B cell (primary cell): ENCODE data around the gene UNC119. TPM values are rescaled to one million over a fixed set of nuclear protein-coding genes. Genes with fewer than 3 reads are reported as not detected.

Source experiments
- ATAC-seq: fragments of 200-7000 bp; cut with Tn5 transposase; one replicate; pipeline ENCODE4 v1.10.0; 2021; ENCODE audit warnings: low read depth, mild to moderate bottlenecking, moderate number of reproducible peaks, moderate library complexity
- CTCF ChIA-PET: fragments of 350-600 bp; sonication (Branson Sonifier 250); formaldehyde crosslinking; loops from one replicate; lab custom pipeline; 2021; ENCODE audit warnings: antibody characterized with exemption, inconsistent platforms; lab: Charles Lee
- POLR2A ChIA-PET: fragments of 350-600 bp; sonication (Branson Sonifier 250); formaldehyde crosslinking; loops from one replicate; lab custom pipeline; 2021; ENCODE audit warnings: antibody characterized with exemption; lab: Charles Lee
- DNase-seq: peaks from one replicate; pipeline ENCODE4 v3.0.0; 2013
- H2AFZ ChIP-seq: 2 replicates; pipeline ENCODE4 v1.6.1; 2012; ENCODE audit warnings: mild to moderate bottlenecking, low read depth, low read length; ENCODE audit not compliant: insufficient read depth, poor library complexity, severe bottlenecking
- H3K27ac ChIP-seq, 2 donors: 1 replicate in 1 of 2; 2 replicates in 1 of 2; pipeline ENCODE4 v1.5.1; 2012 to 2013; ENCODE audit warnings: low read length in 2 of 2, mild to moderate bottlenecking in 2 of 2, moderate library complexity in 1 of 2
- H3K27me3 ChIP-seq, 4 experiments: fragments of 200-600 bp in 1 of 4; sonication (generic) in 1 of 4; replicated peaks in 1 of 4; 1 replicate in 2 of 4; 2 replicates in 2 of 4; pipeline versions ENCODE4 v1.6.1 to v1.7.0; 2013 to 2016; ENCODE audit warnings: low read length in 3 of 4, mild to moderate bottlenecking in 2 of 4, mixed read lengths in 1 of 4, moderate library complexity in 1 of 4; ENCODE audit not compliant: insufficient read depth in 4 of 4, control insufficient read depth in 3 of 4; ENCODE audit errors: control extremely low read depth in 1 of 4
- H3K36me3 ChIP-seq, 2 experiments: replicated peaks in 1 of 2; 1 replicate in 1 of 2; 2 replicates in 1 of 2; pipeline versions ENCODE4 v1.6.1 to v1.7.1; 2013; ENCODE audit warnings: low read length in 1 of 2; ENCODE audit not compliant: insufficient read depth in 2 of 2, control insufficient read depth in 1 of 2; ENCODE audit errors: control extremely low read depth in 1 of 2, extremely low read depth in 1 of 2
- H3K4me1 ChIP-seq, 2 donors: fragments of 200-600 bp in 1 of 2; sonication (generic) in 1 of 2; 1 replicate in 1 of 2; 2 replicates in 1 of 2; pipeline versions ENCODE4 v1.5.1 to v1.6.1; 2013 to 2017; ENCODE audit warnings: low read length in 2 of 2; ENCODE audit not compliant: control insufficient read depth in 2 of 2, insufficient read depth in 2 of 2
- H3K4me2 ChIP-seq: replicated peaks from 2 replicates; pipeline ENCODE3; 2012; ENCODE audit warnings: mild to moderate bottlenecking, low read depth, low read length; ENCODE audit not compliant: poor library complexity, severe bottlenecking
- H3K4me3 ChIP-seq, 5 experiments: fragments of 200-600 bp in 1 of 5; sonication (generic) in 1 of 5; 1 replicate in 3 of 5; 2 replicates in 2 of 5; pipeline versions ENCODE4 v1.5.1 to v1.7.0; 2011 to 2016; ENCODE audit warnings: low read length in 4 of 5, mild to moderate bottlenecking in 4 of 5, low read depth in 2 of 5, control low read depth in 1 of 5, moderate library complexity in 1 of 5; ENCODE audit not compliant: insufficient read depth in 1 of 5; ENCODE audit errors: control extremely low read depth in 1 of 5, extremely low read depth in 1 of 5
- H3K79me2 ChIP-seq: fragments of 200-600 bp; sonication (generic); one replicate; pipeline ENCODE4 v1.6.0; 2016; ENCODE audit warnings: low read length; ENCODE audit not compliant: control insufficient read depth, insufficient read depth
- H3K9ac ChIP-seq: fragments of 200-600 bp; sonication (generic); 2 replicates; pipeline ENCODE4 v1.6.1; 2017; ENCODE audit warnings: mild to moderate bottlenecking, low read length, moderate library complexity
- H3K9me3 ChIP-seq, 3 donors: one replicate each; pipeline versions ENCODE4 v1.6.1 to v1.7.1; 2013; ENCODE audit warnings: low read length in 2 of 3; ENCODE audit not compliant: control insufficient read depth in 2 of 3, insufficient read depth in 1 of 3; ENCODE audit errors: control extremely low read depth in 1 of 3
- H4K20me1 ChIP-seq: 2 replicates; pipeline ENCODE4 v1.6.0; 2012; ENCODE audit warnings: mild to moderate bottlenecking, low read length; ENCODE audit not compliant: insufficient read depth, control insufficient read depth, poor library complexity, severe bottlenecking
- H3K27ac Mint-ChIP-seq: one replicate; pipeline ENCODE4 v1.8.0; 2021; ENCODE audit warnings: mixed read lengths
- H3K27me3 Mint-ChIP-seq: one replicate; pipeline ENCODE4 v1.8.0; 2021; ENCODE audit warnings: mixed read lengths
- H3K4me1 Mint-ChIP-seq: one replicate; pipeline ENCODE4 v1.8.0; 2021; ENCODE audit warnings: mixed read lengths
- H3K4me3 Mint-ChIP-seq: one replicate; pipeline ENCODE4 v1.8.0; 2021; ENCODE audit warnings: mixed read lengths
- H3K9me3 Mint-ChIP-seq: one replicate; pipeline ENCODE4 v1.8.0; 2022; ENCODE audit warnings: mixed read lengths; ENCODE audit not compliant: insufficient read depth
- CTCF ChIP-seq: fragments of 200-600 bp; IDR thresholded peaks from one replicate; pipeline ENCODE4 v1.8.0; 2022; ENCODE audit warnings: antibody characterized with exemption, mild to moderate bottlenecking
- EZH2 ChIP-seq: IDR thresholded peaks from 2 replicates; pipeline ENCODE4 v1.6.1; 2012; ENCODE audit warnings: borderline replicate concordance, low read depth, mild to moderate bottlenecking, moderate library complexity, low read length; ENCODE audit not compliant: insufficient read depth, poor library complexity, severe bottlenecking
- WGBS: methylation state at CpG from one replicate; pipeline ENCODE4 v1.1.5; 2013; ENCODE audit warnings: missing lambda C conversion rate; ENCODE audit not compliant: insufficient coverage; 5-methylcytosine and 5-hydroxymethylcytosine counted together
- intact Hi-C: fragments of 100-400 bp; cut with micrococcal nuclease; formaldehyde crosslinking; loops from one replicate; pipeline ENCODE4 v1.10.0; 2022
- polyA plus RNA-seq: library from polyadenylated mRNA; depleted of rRNA; stranded (reverse); fragments of >200 nt; gene quantifications from 2 replicates; pipeline ENCODE4 v1.2.3, GENCODE V29; 2012
- total RNA-seq, 2 donors: library from RNA; stranded (reverse); fragments of 120-200 nt in 1 of 2; gene quantifications; 1 replicate in 1 of 2; 2 replicates in 1 of 2; pipeline versions ENCODE4 v1.2.3 to v1.2.4, GENCODE V29; 2013 to 2022

UNC119 gene
- total and polyA plus RNA-seq, 2 donors (not counting 1 experiment from before 2014, with no cell fraction given), result 75.3 to 174 TPM

GRCh38 chr17:28506763-28507487 is 45.5 kb downstream of the UNC119 start:
- no peak for ATAC-seq
- CTCF ChIA-PET, result no interaction called here

More at GRCh38 chr17:28506763-28507487, 45.5 kb downstream of the UNC119 start:
- intact Hi-C loops, result no loop called here
- H3K27ac ChIP-seq, result no peak overlapping the region
- H2AFZ ChIP-seq, result no peak overlapping the region
- no peak overlapping the region for H3K4me3 ChIP-seq
- no peaks in the 10 kb centered on the region for H4K20me1 ChIP-seq
- Mint-ChIP-seq H3K27ac (no peak overlapping the region), H3K27me3 (peaks cover 26% of the 10 kb centered on the region), H3K9me3 (no peaks in the 10 kb centered on the region), H3K4me3 (no peak overlapping the region), H3K4me1 (no peaks in the 10 kb centered on the region)
- H3K9me3 ChIP-seq, result no peaks in the 10 kb centered on the region
- WGBS, result 89% methylated on average over 4 of the region's 14 CpGs
- no peak overlapping the region for H3K9ac ChIP-seq
- no peaks in the 10 kb centered on the region for H3K79me2 ChIP-seq
- POLR2A ChIA-PET, result no interaction called here
- peaks cover 0 to 21% (median 5%) of the 10 kb centered on the region in 4 experiments for H3K27me3 ChIP-seq
- no peak for TF ChIP-seq EZH2
- TF ChIP-seq CTCF, result no peak
- H3K4me2 ChIP-seq, result no peak overlapping the region
- H3K36me3 ChIP-seq, result no peaks in the 10 kb centered on the region
- DNase-seq, result no peak
- no peaks in the 10 kb centered on the region for H3K4me1 ChIP-seq
